Vagina (tissue), 2 donors: Measurements from ENCODE around the gene C2orf74. TPM values are rescaled to one million over a fixed set of nuclear protein-coding genes. Genes with fewer than 3 reads are reported as not detected.

Source experiments
- DNase-seq, 2 donors: peaks; one replicate each; pipeline ENCODE4 v3.0.0-alpha.2; 2017; ENCODE audit errors: extremely low spot score in 2 of 2
- H3K27ac ChIP-seq: fragments of 200-600 bp; sonication (generic); one replicate; pipeline ENCODE4 v1.5.1; 2019
- H3K27me3 ChIP-seq: fragments of 200-600 bp; sonication (generic); one replicate; pipeline ENCODE4 v1.5.1; 2019
- H3K36me3 ChIP-seq, 2 donors: fragments of 200-600 bp; sonication (generic); one replicate each; pipeline ENCODE4 v1.5.1; 2017 to 2019
- H3K4me1 ChIP-seq: fragments of 200-600 bp; sonication (generic); one replicate; pipeline ENCODE4 v1.5.1; 2019
- H3K4me3 ChIP-seq, 2 donors: fragments of 200-600 bp; sonication (generic); 1 replicate in 1 of 2; 2 replicates in 1 of 2; pipeline ENCODE4 v1.5.1; 2016 to 2019
- H3K9me3 ChIP-seq: fragments of 200-600 bp; sonication (generic); one replicate; pipeline ENCODE4 v1.5.1; 2019
- POLR2A ChIP-seq, 2 donors: fragments of 450-650 bp; IDR thresholded peaks; one replicate each; pipeline ENCODE4 v1.6.1; 2017; ENCODE audit warnings: antibody characterized with exemption in 2 of 2, mild to moderate bottlenecking in 2 of 2, moderate library complexity in 2 of 2
- POLR2AphosphoS5 ChIP-seq, 2 donors: sonication (generic); formaldehyde crosslinking; IDR thresholded peaks; one replicate each; pipeline ENCODE4 v1.9.0; 2017; ENCODE audit warnings: antibody characterized with exemption in 2 of 2, mild to moderate bottlenecking in 2 of 2, low read depth in 1 of 2; ENCODE audit not compliant: insufficient read depth in 1 of 2
- intact Hi-C: fragments of 100-400 bp; cut with DNase I; formaldehyde crosslinking; loops from one replicate; pipeline ENCODE4 v1.15.1; 2023
- total RNA-seq: library from RNA; depleted of rRNA; stranded (reverse); fragments of >200 nt; gene quantifications from one replicate; pipeline ENCODE4 v1.2.3, GENCODE V29; 2016
- TF ChIP-seq, protein P1 (sequence below), 3 experiments: fragments of 450-650 bp in 2 of 3; fragments of 200-600 bp in 1 of 3; sonication (generic) in 1 of 3; IDR thresholded peaks; one replicate each; pipeline ENCODE4 v1.5.1; 2017 to 2019; ENCODE audit warnings: antibody characterized with exemption in 3 of 3, mild to moderate bottlenecking in 2 of 3, moderate library complexity in 2 of 3

C2orf74 gene
- total RNA-seq, 1 donor from 2014 or later: 8.8 TPM

DNA sequence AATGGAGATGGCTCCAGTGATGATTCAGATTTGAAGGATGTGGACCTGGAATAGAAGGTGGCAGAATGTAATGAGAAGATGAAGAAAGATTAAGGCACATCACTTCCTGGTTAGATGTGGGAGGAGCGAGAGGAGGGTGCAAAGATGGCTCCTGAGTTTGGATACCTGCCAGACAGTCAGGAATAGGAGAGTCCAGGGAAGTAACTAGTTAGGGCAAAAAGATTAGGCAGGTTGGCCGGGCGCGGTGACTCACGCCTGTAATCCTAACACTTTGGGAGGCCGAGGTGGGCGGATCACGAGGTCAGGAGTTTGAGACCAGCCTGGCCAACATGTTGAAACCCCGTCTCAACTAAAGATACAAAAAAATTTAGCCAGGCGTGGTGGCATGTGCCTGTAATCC, 5.6 kb downstream of the C2orf74 start:
- H3K27ac ChIP-seq: no peak overlapping the region
- H3K4me1 ChIP-seq: no peaks in the 10 kb centered on the region
- no peak overlapping the region for H3K4me3 ChIP-seq
- peaks cover 3 to 30% of the 10 kb centered on the region in 2 donors for H3K36me3 ChIP-seq
- H3K9me3 ChIP-seq: no peaks in the 10 kb centered on the region
- TF ChIP-seq, protein P1, sequence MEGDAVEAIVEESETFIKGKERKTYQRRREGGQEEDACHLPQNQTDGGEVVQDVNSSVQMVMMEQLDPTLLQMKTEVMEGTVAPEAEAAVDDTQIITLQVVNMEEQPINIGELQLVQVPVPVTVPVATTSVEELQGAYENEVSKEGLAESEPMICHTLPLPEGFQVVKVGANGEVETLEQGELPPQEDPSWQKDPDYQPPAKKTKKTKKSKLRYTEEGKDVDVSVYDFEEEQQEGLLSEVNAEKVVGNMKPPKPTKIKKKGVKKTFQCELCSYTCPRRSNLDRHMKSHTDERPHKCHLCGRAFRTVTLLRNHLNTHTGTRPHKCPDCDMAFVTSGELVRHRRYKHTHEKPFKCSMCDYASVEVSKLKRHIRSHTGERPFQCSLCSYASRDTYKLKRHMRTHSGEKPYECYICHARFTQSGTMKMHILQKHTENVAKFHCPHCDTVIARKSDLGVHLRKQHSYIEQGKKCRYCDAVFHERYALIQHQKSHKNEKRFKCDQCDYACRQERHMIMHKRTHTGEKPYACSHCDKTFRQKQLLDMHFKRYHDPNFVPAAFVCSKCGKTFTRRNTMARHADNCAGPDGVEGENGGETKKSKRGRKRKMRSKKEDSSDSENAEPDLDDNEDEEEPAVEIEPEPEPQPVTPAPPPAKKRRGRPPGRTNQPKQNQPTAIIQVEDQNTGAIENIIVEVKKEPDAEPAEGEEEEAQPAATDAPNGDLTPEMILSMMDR (IDR thresholded peaks at IDR 0.05): no peak
- TF ChIP-seq POLR2A (IDR thresholded peaks at IDR 0.05): no peak
- no peak for TF ChIP-seq POLR2AphosphoS5 (IDR thresholded peaks at IDR 0.05; ENCODE audit: insufficient read depth in 1 of 2, low read depth in 1 of 2)
- no peak for DNase-seq
- no peaks in the 10 kb centered on the region for H3K27me3 ChIP-seq
- intact Hi-C loops: no loop called here

DNA sequence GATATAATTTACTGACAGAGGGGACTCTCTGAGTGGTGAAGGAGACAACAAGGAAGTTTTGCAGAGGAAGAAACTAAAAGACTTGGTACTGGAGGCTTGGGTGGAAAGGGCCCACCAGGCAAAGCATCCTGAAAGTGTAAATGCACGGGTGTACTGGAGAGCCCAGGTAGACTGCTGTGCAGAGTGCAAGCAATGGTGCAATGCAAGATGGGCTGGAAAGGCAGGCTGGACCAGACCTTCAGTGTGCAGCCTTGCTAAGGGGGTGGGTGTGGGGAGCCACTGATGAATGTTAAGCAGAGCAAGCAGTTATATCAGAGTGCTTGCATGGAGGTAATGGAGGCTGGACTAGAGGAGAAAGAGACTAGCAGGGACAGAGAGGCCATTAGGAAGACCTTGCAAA, 10.7 kb downstream of the C2orf74 start:
- no peak for DNase-seq
- no peaks in the 10 kb centered on the region for H3K4me1 ChIP-seq
- H3K36me3 ChIP-seq: no peaks in the 10 kb centered on the region
- intact Hi-C loops: loop anchor here (10.0 kb wide), 1 partner anchor 288 kb away; the partner anchor contains the start of gene REL
- H3K4me3 ChIP-seq: no peak overlapping the region
- TF ChIP-seq POLR2AphosphoS5 (IDR thresholded peaks at IDR 0.05; ENCODE audit: insufficient read depth in 1 of 2, low read depth in 1 of 2) (no peak), POLR2A (IDR thresholded peaks at IDR 0.05) (no peak)
- TF ChIP-seq, protein P1 (IDR thresholded peaks at IDR 0.05): no peak
- no peak overlapping the region for H3K27ac ChIP-seq
- no peaks in the 10 kb centered on the region for H3K27me3 ChIP-seq
- no peaks in the 10 kb centered on the region for H3K9me3 ChIP-seq

DNA sequence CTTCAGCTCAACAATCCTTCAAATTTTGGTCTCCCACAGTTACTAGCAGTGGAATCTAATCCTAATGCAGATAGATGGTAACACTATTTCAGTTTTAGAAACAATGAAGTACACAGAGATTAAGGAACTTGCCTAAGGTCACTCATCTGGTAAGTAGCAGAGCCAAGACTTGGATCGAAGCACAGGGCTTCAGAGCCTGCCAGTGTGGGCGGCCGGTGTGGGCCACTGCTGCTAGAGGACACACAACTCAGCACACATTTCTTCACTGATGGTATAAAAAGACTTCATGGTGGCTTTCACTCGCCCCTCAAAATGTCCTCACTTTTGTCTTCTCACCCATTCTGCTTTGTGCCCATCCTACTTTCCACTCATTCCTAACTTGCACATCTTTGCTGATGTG, 11.1 kb downstream of the C2orf74 start:
- TF ChIP-seq, protein P1 (IDR thresholded peaks at IDR 0.05): no peak
- no peak for TF ChIP-seq POLR2A (IDR thresholded peaks at IDR 0.05)
- TF ChIP-seq POLR2AphosphoS5 (IDR thresholded peaks at IDR 0.05; ENCODE audit: insufficient read depth in 1 of 2, low read depth in 1 of 2): no peak
- Histone ChIP-seq H3K27me3 (no peaks in the 10 kb centered on the region), H3K4me3 (no peak overlapping the region), H3K4me1 (peaks cover 2% of the 10 kb centered on the region), H3K27ac (no peak overlapping the region), H3K36me3 (no peaks in the 10 kb centered on the region), H3K9me3 (no peaks in the 10 kb centered on the region)
- DNase-seq: no peak
- intact Hi-C loops: loop anchor here (10.0 kb wide), 1 partner anchor 288 kb away; the partner anchor contains the start of gene REL

DNA sequence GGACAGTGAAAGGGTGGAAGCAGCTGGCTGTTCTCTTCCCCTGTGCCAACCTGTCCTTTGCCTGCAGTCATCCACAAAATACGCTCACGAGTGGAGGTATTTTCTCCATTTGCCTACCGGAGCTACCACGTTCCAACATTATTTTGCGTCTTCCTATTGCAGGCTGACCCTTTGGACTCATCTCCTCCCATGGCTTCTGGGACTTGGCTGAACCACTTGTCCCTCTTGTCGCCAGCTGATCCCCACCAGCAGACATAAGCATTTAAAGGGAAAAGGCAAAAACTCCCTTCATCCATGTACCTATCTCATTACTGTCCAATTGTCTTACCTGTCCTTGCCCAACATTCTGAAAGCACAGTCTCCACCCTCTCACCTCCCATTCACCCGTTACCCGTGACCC, 13.0 kb downstream of the C2orf74 start:
- Histone ChIP-seq H3K27me3 (no peaks in the 10 kb centered on the region), H3K36me3 (no peaks in the 10 kb centered on the region), H3K4me1 (peaks cover 21% of the 10 kb centered on the region), H3K4me3 (no peak overlapping the region), H3K9me3 (no peaks in the 10 kb centered on the region), H3K27ac (no peak overlapping the region)
- no peak for DNase-seq
- TF ChIP-seq POLR2AphosphoS5 (IDR thresholded peaks at IDR 0.05; ENCODE audit: insufficient read depth in 1 of 2, low read depth in 1 of 2) (no peak), POLR2A (IDR thresholded peaks at IDR 0.05) (no peak)
- TF ChIP-seq, protein P1 (IDR thresholded peaks at IDR 0.05): no peak
- intact Hi-C loops: loop anchor here (10.0 kb wide), 1 partner anchor 290 kb away; the partner anchor contains the start of gene REL
